Lower lobe of right lung (tissue), 2 donors: Measurements from ENCODE around the gene MANF. TPM values are rescaled to one million over a fixed set of nuclear protein-coding genes. Genes with fewer than 3 reads are reported as not detected.
A peak's percentile ranks its signal among the peaks of the same experiment; 100 is the strongest.

Source experiments
- ATAC-seq, 2 donors: fragments of 200-7000 bp; cut with Tn5 transposase; one replicate each; pipeline ENCODE4 v1.9.1; 2020 to 2022; ENCODE audit warnings: mild to moderate bottlenecking in 2 of 2, moderate library complexity in 2 of 2
- DNase-seq: peaks from one replicate; pipeline ENCODE4 v3.0.0-alpha.2; 2020
- H3K27ac ChIP-seq: fragments of 200-600 bp; one replicate; pipeline ENCODE4 v1.8.0; 2022
- H3K27me3 ChIP-seq: fragments of 200-600 bp; one replicate; pipeline ENCODE4 v1.8.0; 2022; ENCODE audit warnings: low read depth
- H3K36me3 ChIP-seq: fragments of 200-600 bp; one replicate; pipeline ENCODE4 v1.8.0; 2022; ENCODE audit warnings: mild to moderate bottlenecking
- H3K4me1 ChIP-seq: fragments of 200-600 bp; one replicate; pipeline ENCODE4 v1.8.0; 2022
- H3K4me3 ChIP-seq: fragments of 200-600 bp; one replicate; pipeline ENCODE4 v1.8.0; 2022; ENCODE audit warnings: mild to moderate bottlenecking
- H3K9me3 ChIP-seq: fragments of 200-600 bp; one replicate; pipeline ENCODE4 v1.8.0; 2022
- CTCF ChIP-seq: fragments of 200-600 bp; IDR thresholded peaks from one replicate; pipeline ENCODE4 v1.8.0; 2022; ENCODE audit warnings: antibody characterized with exemption, mild to moderate bottlenecking
- intact Hi-C: fragments of 100-400 bp; cut with DNase I; formaldehyde crosslinking; loops from one replicate; pipeline ENCODE4 v1.11.0; 2022
- total RNA-seq: library from RNA; stranded (reverse); fragmentation: NEBNext Ultra II Directional; extraction: Animal tissue kit (Norgen Biotek cat#: 25700); gene quantifications from one replicate; pipeline ENCODE4 v1.2.1, GENCODE V29; 2021
- donor health status: DM: no; HTN: yes; CAD: no; lungs with severe emphysema.

The MANF gene
- total RNA-seq, 1 donor from 2014 or later, result 59.8 TPM

GRCh38 chr3:51353691-51354090 lies 31.4 kb upstream of the MANF start:
- no peaks in the 10 kb centered on the region for H3K4me1 ChIP-seq
- ATAC-seq (no peak), DNase-seq (no peak)
- no peaks in the 10 kb centered on the region for H3K27me3 ChIP-seq
- intact Hi-C loops, result no loop called here
- TF ChIP-seq CTCF, result no peak
- H3K27ac ChIP-seq, result no peak overlapping the region
- H3K4me3 ChIP-seq, result no peak overlapping the region
- no peaks in the 10 kb centered on the region for H3K9me3 ChIP-seq
- no peaks in the 10 kb centered on the region for H3K36me3 ChIP-seq

GRCh38 chr3:51354172-51354571 lies 30.9 kb upstream of the MANF start:
- no peaks in the 10 kb centered on the region for H3K36me3 ChIP-seq
- no peaks in the 10 kb centered on the region for H3K4me1 ChIP-seq
- no peak overlapping the region for H3K4me3 ChIP-seq
- no peaks in the 10 kb centered on the region for H3K27me3 ChIP-seq
- no peak for ATAC-seq
- intact Hi-C loops, result no loop called here
- H3K9me3 ChIP-seq, result no peaks in the 10 kb centered on the region
- no peak for DNase-seq
- no peak for TF ChIP-seq CTCF
- H3K27ac ChIP-seq, result no peak overlapping the region

GRCh38 chr3:51354731-51355615 lies 30.1 kb upstream of the MANF start:
- Histone ChIP-seq H3K4me3 (no peak overlapping the region), H3K9me3 (no peaks in the 10 kb centered on the region), H3K4me1 (no peaks in the 10 kb centered on the region), H3K27me3 (no peaks in the 10 kb centered on the region), H3K27ac (no peak overlapping the region), H3K36me3 (no peaks in the 10 kb centered on the region)
- peak in 1 of 2 donors; percentile 6 for ATAC-seq
- intact Hi-C loops, result no loop called here
- no peak for DNase-seq
- TF ChIP-seq CTCF, result no peak

- no peaks in the 10 kb centered on the region for H3K27me3 ChIP-seq
- no peak for ATAC-seq
- H3K4me1 ChIP-seq, result no peaks in the 10 kb centered on the region
- no peak overlapping the region for H3K27ac ChIP-seq
- no peaks in the 10 kb centered on the region for H3K36me3 ChIP-seq
- H3K9me3 ChIP-seq, result no peaks in the 10 kb centered on the region
- DNase-seq, result no peak
- TF ChIP-seq CTCF, result no peak
- H3K4me3 ChIP-seq, result no peak overlapping the region
- intact Hi-C loops, result no loop called here
These were observed 29.1 kb upstream of the MANF start for GRCh38 chr3:51355891-51356578.

- H3K27me3 ChIP-seq, result no peaks in the 10 kb centered on the region
- intact Hi-C loops, result no loop called here
- no peaks in the 10 kb centered on the region for H3K9me3 ChIP-seq
- TF ChIP-seq CTCF, result no peak
- H3K36me3 ChIP-seq, result no peaks in the 10 kb centered on the region
- H3K27ac ChIP-seq, result no peak overlapping the region
- no peak for DNase-seq
- no peak for ATAC-seq
- H3K4me1 ChIP-seq, result no peaks in the 10 kb centered on the region
- no peak overlapping the region for H3K4me3 ChIP-seq
These were observed 27.2 kb upstream of the MANF start for GRCh38 chr3:51357856-51358255.
